A673 (cell line): ENCODE data around the gene CSNK1G3. TPM values are rescaled to one million over a fixed set of nuclear protein-coding genes. Genes with fewer than 3 reads are reported as not detected.

Experiments
- BruUV-seq: library from RNA; stranded (reverse); fragments of 400-500 nt; replicated peaks from 2 replicates; lab custom pipeline; 2021; lab: Mats Ljungman, UMichigan
- CTCF ChIA-PET: fragments of 300-600 bp; sonication (Branson Sonifier 250); formaldehyde crosslinking; loops from one replicate; lab custom pipeline; 2022; ENCODE audit warnings: antibody characterized with exemption; lab: Charles Lee
- POLR2A ChIA-PET: fragments of 300-600 bp; sonication (Branson Sonifier 250); formaldehyde crosslinking; loops from one replicate; lab custom pipeline; 2022; ENCODE audit warnings: antibody characterized with exemption; ENCODE audit not compliant: low non-redundant PET; lab: Charles Lee
- DNase-seq: peaks from one replicate; pipeline ENCODE4 v3.0.0-alpha.2; 2015; ENCODE audit warnings: low spot score
- H3K27ac ChIP-seq: fragments of 200-600 bp; sonication (generic); 2 replicates; pipeline ENCODE4 v1.5.1; 2016; ENCODE audit warnings: mixed run types, low read depth, mild to moderate bottlenecking, mixed read lengths, antibody characterized with exemption, low read length; ENCODE audit not compliant: poor library complexity, severe bottlenecking
- H3K27me3 ChIP-seq: fragments of 200-600 bp; sonication (generic); replicated peaks from 2 replicates; pipeline ENCODE4 v1.6.1; 2017; ENCODE audit warnings: mixed run types, low read depth, mild to moderate bottlenecking, mixed read lengths, antibody characterized with exemption, low read length; ENCODE audit not compliant: insufficient read depth, poor library complexity
- H3K36me3 ChIP-seq: fragments of 200-600 bp; sonication (generic); 2 replicates; pipeline ENCODE4 v1.6.1; 2016; ENCODE audit warnings: mixed run types, mild to moderate bottlenecking, mixed read lengths, antibody characterized with exemption, low read length; ENCODE audit not compliant: insufficient read depth, poor library complexity, severe bottlenecking
- H3K4me1 ChIP-seq: fragments of 200-600 bp; sonication (generic); 2 replicates; pipeline ENCODE4 v1.6.1; 2017; ENCODE audit warnings: mixed run types, mild to moderate bottlenecking, mixed read lengths, antibody characterized with exemption, low read length; ENCODE audit not compliant: insufficient read depth, poor library complexity, severe bottlenecking
- H3K4me3 ChIP-seq: fragments of 200-600 bp; sonication (generic); 2 replicates; pipeline ENCODE4 v1.5.1; 2016; ENCODE audit warnings: low read depth, mixed run types, mild to moderate bottlenecking, mixed read lengths, low read length; ENCODE audit not compliant: poor library complexity, severe bottlenecking
- H3K9me3 ChIP-seq: fragments of 200-600 bp; sonication (generic); 2 replicates; pipeline ENCODE4 v1.6.1; 2016; ENCODE audit warnings: mixed run types, low read depth, mild to moderate bottlenecking, mixed read lengths, antibody characterized with exemption, low read length; ENCODE audit not compliant: poor library complexity, severe bottlenecking
- EZH2 ChIP-seq: fragments of 200-600 bp; sonication (generic); IDR thresholded peaks from 2 replicates; pipeline ENCODE4 v1.6.1; 2017; ENCODE audit warnings: borderline replicate concordance, low read depth, mild to moderate bottlenecking, mixed read lengths, antibody characterized with exemption, low read length; ENCODE audit not compliant: poor library complexity, severe bottlenecking
- intact Hi-C: fragments of 100-400 bp; cut with micrococcal nuclease; formaldehyde crosslinking; loops from one replicate; pipeline ENCODE4 v1.10.0; 2022; ENCODE audit not compliant: unreplicated experiment
- total RNA-seq: library from RNA; stranded (reverse); gene quantifications from 2 replicates; pipeline ENCODE4 v1.2.3, GENCODE V29; 2021
- TF ChIP-seq, protein P1 (sequence below): fragments of 300-800, 200-600 bp; sonication (generic); conservative IDR thresholded peaks from 2 replicates; pipeline ENCODE4 v1.5.1; 2017; ENCODE audit warnings: low read depth, mild to moderate bottlenecking, antibody characterized with exemption, low read length, moderate library complexity, mixed read lengths

Gene CSNK1G3
- total RNA-seq, 1 experiment from 2014 or later = 42.1 TPM

DNA sequence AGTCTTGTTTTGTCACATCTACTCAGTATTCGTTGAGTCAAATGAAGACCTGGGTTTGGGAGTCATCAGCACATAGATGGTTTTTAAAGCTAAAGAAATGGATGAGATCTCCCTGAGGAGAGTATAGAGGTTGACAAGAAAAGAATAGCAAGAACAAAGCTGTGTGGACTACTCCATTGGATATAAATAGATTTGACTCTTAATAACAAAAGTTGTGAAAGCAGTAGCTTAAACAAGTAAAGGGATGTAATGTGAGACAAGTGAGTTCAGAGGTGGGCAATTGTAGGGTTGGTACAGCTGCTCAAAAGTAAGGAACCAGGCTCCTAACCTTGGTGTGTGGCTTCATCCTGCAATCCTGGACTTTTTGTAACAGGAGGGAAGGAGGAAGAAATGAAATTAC lies 49.3 kb downstream of the CSNK1G3 start:
- Histone ChIP-seq H3K4me1 (no peaks in the 10 kb centered on the region), H3K9me3 (no peaks in the 10 kb centered on the region), H3K36me3 (no peaks in the 10 kb centered on the region), H3K4me3 (no peak overlapping the region), H3K27ac (no peak overlapping the region), H3K27me3 (no peaks in the 10 kb centered on the region)
- DNase-seq = no peak
- BruUV-seq = no TSS peak
- intact Hi-C loops = no loop called here
- ChIA-PET CTCF (no interaction called here), POLR2A (no interaction called here)
- TF ChIP-seq, protein P1, sequence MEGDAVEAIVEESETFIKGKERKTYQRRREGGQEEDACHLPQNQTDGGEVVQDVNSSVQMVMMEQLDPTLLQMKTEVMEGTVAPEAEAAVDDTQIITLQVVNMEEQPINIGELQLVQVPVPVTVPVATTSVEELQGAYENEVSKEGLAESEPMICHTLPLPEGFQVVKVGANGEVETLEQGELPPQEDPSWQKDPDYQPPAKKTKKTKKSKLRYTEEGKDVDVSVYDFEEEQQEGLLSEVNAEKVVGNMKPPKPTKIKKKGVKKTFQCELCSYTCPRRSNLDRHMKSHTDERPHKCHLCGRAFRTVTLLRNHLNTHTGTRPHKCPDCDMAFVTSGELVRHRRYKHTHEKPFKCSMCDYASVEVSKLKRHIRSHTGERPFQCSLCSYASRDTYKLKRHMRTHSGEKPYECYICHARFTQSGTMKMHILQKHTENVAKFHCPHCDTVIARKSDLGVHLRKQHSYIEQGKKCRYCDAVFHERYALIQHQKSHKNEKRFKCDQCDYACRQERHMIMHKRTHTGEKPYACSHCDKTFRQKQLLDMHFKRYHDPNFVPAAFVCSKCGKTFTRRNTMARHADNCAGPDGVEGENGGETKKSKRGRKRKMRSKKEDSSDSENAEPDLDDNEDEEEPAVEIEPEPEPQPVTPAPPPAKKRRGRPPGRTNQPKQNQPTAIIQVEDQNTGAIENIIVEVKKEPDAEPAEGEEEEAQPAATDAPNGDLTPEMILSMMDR = no peak
- no peak for TF ChIP-seq EZH2

GRCh38 chr5:123571927-123572326 lies 60.0 kb downstream of the CSNK1G3 start:
- no peaks in the 10 kb centered on the region for H3K4me1 ChIP-seq
- no peaks in the 10 kb centered on the region for H3K9me3 ChIP-seq
- H3K27me3 ChIP-seq = no peaks in the 10 kb centered on the region
- H3K36me3 ChIP-seq = peaks cover under 1% of the 10 kb centered on the region
- ChIA-PET CTCF (no interaction called here), POLR2A (no interaction called here)
- intact Hi-C loops = no loop called here
- DNase-seq = no peak
- no peak for TF ChIP-seq EZH2
- TF ChIP-seq, protein P1 = no peak
- no peak overlapping the region for H3K4me3 ChIP-seq
- no peak overlapping the region for H3K27ac ChIP-seq
- BruUV-seq = no TSS peak

GRCh38 chr5:123578390-123578789 lies 66.4 kb downstream of the CSNK1G3 start:
- no TSS peak for BruUV-seq
- CTCF ChIA-PET = no interaction called here
- intact Hi-C loops = no loop called here

More at GRCh38 chr5:123578390-123578789, 66.4 kb downstream of the CSNK1G3 start:
- no peak for DNase-seq
- TF ChIP-seq EZH2 = no peak
- TF ChIP-seq, protein P1 = no peak
- POLR2A ChIA-PET = no interaction called here
- Histone ChIP-seq H3K9me3 (no peaks in the 10 kb centered on the region), H3K36me3 (peaks cover 5% of the 10 kb centered on the region), H3K27ac (no peak overlapping the region), H3K4me3 (no peak overlapping the region), H3K4me1 (peaks cover 11% of the 10 kb centered on the region), H3K27me3 (no peaks in the 10 kb centered on the region)
